ENCODE measurements around the gene NFXL1.

- TF ChIP-seq CTCF (IDR thresholded peaks at IDR 0.05) (no peak), EP300 (IDR thresholded peaks at IDR 0.05) (no peak)
These were observed 83.2 kb downstream of the NFXL1 start for GRCh38 chr4:47831026-47831679.
